Fibroblast of pulmonary artery (primary cell): ENCODE results near the gene LDLRAD4.
A peak's percentile ranks its signal among the peaks of the same experiment; 100 is the strongest.

Source experiments
- DNase-seq: peaks from one replicate; pipeline ENCODE4 v3.0.0-alpha.2; 2010; ENCODE audit warnings: low read depth
- H3K4me3 ChIP-seq: replicated peaks from 2 replicates; pipeline ENCODE4 v1.5.1; 2011; ENCODE audit warnings: low read depth, mild to moderate bottlenecking, control low read depth, low read length, moderate library complexity
- TF ChIP-seq, protein P1 (sequence below): IDR thresholded peaks from 2 replicates; pipeline ENCODE4 v1.5.1; 2011; ENCODE audit warnings: mild to moderate bottlenecking, control low read depth, low read length, inconsistent platforms; ENCODE audit errors: missing control alignments

Gene LDLRAD4

DNA sequence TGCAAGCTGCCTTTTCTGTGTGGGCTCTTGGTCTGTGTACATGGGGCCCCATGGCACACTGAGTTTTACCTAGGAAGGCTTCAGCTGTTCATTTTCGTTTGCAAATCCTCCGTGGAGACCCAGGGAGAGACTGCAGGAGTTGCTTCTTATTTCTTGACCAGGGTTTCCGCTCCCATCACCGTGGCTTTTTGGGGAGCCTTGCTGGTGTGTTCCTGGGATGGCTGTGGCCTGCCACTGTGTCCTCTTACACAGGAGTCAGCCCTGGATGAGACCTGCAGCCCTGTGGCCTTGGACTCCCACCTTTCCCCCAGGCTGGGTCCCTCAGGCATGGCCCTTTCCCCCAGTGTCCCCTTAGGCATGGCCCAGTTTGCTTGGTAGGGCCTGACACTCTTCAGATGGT is 370.8 kb downstream of the LDLRAD4 start:
- no peak overlapping the region for H3K4me3 ChIP-seq
- TF ChIP-seq, protein P1, sequence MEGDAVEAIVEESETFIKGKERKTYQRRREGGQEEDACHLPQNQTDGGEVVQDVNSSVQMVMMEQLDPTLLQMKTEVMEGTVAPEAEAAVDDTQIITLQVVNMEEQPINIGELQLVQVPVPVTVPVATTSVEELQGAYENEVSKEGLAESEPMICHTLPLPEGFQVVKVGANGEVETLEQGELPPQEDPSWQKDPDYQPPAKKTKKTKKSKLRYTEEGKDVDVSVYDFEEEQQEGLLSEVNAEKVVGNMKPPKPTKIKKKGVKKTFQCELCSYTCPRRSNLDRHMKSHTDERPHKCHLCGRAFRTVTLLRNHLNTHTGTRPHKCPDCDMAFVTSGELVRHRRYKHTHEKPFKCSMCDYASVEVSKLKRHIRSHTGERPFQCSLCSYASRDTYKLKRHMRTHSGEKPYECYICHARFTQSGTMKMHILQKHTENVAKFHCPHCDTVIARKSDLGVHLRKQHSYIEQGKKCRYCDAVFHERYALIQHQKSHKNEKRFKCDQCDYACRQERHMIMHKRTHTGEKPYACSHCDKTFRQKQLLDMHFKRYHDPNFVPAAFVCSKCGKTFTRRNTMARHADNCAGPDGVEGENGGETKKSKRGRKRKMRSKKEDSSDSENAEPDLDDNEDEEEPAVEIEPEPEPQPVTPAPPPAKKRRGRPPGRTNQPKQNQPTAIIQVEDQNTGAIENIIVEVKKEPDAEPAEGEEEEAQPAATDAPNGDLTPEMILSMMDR = no peak
- DNase-seq = no peak

DNA sequence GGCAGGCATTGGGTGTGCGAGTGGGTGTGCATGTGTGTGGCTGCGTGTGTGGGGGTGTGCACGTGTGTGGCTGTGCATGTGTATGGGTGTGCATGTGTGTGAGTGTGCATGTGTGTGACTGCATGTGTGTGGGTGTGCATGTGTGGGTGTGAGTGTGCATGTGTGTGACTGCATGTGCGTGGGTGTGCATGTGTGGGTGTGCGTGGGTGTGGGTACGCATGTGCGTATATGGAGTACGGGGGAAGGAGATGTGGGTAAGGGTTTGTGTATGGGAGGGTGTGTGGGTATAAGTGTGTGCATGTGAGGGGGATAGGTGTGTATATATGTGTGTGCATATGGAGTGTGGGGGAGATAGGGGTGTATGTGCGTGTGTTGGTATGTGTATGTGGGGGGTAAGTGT is 371.4 kb downstream of the LDLRAD4 start:
- no peak overlapping the region for H3K4me3 ChIP-seq
- no peak for DNase-seq
- TF ChIP-seq, protein P1 = no peak

DNA sequence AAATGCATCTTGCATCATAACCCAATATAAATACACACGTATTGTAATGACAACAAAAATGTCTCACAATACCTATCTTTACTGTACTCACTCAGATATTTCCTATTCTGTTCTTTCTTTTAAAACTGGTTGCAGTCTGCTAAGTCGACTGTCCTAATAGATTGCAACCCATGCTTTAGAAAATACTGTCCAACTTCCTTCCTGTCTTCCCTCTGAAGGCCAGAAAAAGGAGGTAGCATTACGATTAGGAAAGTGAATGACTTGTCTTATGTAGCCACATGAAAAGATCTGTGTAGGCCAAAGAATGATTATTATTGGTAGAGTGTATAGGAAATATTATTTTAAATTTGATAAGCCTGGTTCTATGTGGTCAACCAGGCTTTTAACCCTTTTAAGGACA is 373.7 kb downstream of the LDLRAD4 start:
- no peak for DNase-seq
- no peak overlapping the region for H3K4me3 ChIP-seq
- TF ChIP-seq, protein P1 = no peak

DNA sequence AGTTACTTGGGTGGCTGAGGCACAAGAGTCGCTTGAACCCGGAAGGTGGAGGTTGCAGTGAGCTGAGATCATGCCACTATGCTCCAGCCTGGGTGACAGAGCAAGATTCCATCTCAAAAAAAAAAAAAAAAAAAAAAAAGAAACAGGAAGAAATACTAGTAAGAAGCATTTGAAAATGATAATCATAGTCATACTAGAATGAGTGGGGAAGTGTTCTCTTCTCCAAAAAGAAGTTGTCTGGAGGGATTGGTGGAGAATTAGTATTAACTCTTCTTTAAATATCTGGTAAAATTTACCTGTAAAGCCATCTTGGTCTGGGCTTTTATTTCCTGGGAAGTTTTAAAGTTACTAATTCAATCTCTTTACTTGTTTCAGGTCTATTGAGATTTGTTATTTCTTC is 376.0 kb downstream of the LDLRAD4 start:
- TF ChIP-seq, protein P1 = no peak
- H3K4me3 ChIP-seq = no peak overlapping the region
- DNase-seq = no peak

DNA sequence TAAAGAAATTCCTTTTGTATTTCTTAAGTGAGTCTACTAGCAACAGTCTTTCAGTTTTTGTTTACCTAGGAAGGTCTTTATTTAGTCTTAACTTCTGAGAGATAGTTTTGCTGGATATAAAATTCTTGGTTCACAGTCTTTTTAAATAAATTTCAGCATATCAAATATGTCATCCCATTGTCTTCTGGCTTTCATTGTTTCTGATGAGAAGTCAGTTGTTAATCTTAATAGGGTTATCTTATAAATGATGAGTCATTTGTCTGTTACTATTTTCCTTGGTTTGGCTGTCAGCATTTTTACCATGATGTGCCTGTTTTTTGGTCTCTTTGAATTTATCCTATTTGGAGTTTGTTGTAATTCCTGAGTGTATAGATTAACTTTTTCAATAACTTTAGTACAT is 378.5 kb downstream of the LDLRAD4 start:
- H3K4me3 ChIP-seq = no peak overlapping the region
- DNase-seq = peak; percentile 1
- TF ChIP-seq, protein P1 = no peak

DNA sequence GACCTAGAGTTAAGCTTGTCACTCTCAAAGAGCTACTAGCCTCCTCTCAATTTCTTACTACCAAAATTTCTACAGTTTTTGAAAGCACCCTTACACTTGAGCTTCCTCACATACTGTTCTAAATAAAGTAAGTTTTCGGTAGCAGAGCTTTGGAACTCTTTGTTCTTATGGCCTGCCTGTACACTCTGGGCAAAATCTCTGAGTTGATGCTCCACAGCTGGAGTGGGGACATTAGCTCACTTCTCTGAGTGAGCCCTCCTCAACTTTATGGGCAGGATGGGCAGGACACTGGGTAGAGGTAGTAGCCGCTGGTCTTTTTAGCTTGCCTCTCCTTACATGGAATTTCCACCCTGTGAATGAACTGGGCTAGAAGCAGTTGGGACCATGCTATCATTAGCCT is 380.0 kb downstream of the LDLRAD4 start:
- no peak overlapping the region for H3K4me3 ChIP-seq
- DNase-seq = no peak
- TF ChIP-seq, protein P1 = no peak

DNA sequence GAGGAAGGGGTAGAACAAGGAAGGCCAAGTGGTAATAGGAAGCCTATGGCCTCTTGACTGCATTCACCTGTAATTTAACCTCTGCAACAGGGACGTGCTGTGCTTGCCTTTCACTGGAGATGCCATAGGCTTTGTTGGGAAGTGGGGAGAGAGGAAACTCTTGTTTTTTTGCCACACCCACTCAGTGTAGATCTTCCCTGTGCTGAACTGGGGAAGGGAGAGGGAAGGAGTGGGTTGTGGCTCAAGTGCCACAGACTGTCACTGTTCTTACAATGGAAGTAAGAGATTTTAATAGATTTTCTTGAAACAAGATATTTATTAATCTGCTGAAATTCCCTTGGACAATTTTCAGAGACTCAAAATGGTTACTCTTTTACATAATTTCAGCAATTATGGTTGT is 380.5 kb downstream of the LDLRAD4 start:
- TF ChIP-seq, protein P1 = no peak
- no peak overlapping the region for H3K4me3 ChIP-seq
- DNase-seq = no peak
